Measurements from ENCODE around the gene MRC1. TPM values are rescaled to one million over a fixed set of nuclear protein-coding genes. Genes with fewer than 3 reads are reported as not detected.
A peak's percentile ranks its signal among the peaks of the same experiment; 100 is the strongest.

MRC1 gene
- total and polyA plus RNA-seq, 2 of the 8 experiments (the other 6 are each of a cell fraction or from before 2014, with no cell fraction given) = 0.03 to 0.06 TPM

GRCh38 chr10:17781856-17782255 is 27.3 kb upstream of the MRC1 start:
- Histone ChIP-seq H3K9me3 (ENCODE audit: insufficient read depth in 2 of 2, low read depth in 1 of 2, low read length in 1 of 2) (no peaks in the 10 kb centered on the region), H3K56ac (replicated peaks; ENCODE audit: insufficient read length, low read depth, low read length) (no peak overlapping the region), H2AK5ac (ENCODE audit: low read depth, low read length) (no peak overlapping the region), H3K27ac (ENCODE audit: low read depth, low read length) (no peak overlapping the region), H3K79me2 (ENCODE audit: control insufficient read depth in 1 of 2, insufficient read depth in 2 of 2, low read length in 2 of 2) (no peaks in the 10 kb centered on the region), H4K5ac (ENCODE audit: insufficient read length, low read depth, low read length) (no peak overlapping the region), H3K14ac (ENCODE audit: insufficient read length) (no peak overlapping the region), H4K91ac (replicated peaks; ENCODE audit: insufficient read length, low read length) (no peak overlapping the region), H3K4me1 (replicated peaks in 1 of 4; ENCODE audit: control insufficient read depth in 3 of 4, insufficient read depth in 4 of 4, low read length in 3 of 4) (no peaks in the 10 kb centered on the region), H2BK20ac (ENCODE audit: low read length) (no peak overlapping the region), H3K18ac (ENCODE audit: extremely low read depth, low read length) (no peak overlapping the region), H2BK120ac (replicated peaks; ENCODE audit: low read depth, low read length) (no peak overlapping the region), H2BK15ac (ENCODE audit: low read length) (no peak overlapping the region), H3K36me3 (ENCODE audit: control insufficient read depth in 2 of 4, insufficient read depth in 4 of 4, low read length in 3 of 4) (no peaks in the 10 kb centered on the region), H3K9ac (replicated peaks in 1 of 4; ENCODE audit: extremely low read depth in 1 of 4, low read depth in 3 of 4, low read length in 3 of 4) (no peak overlapping the region), H2AFZ (ENCODE audit: low read length) (no peak overlapping the region), H4K8ac (ENCODE audit: extremely low read depth, insufficient read depth, low read length) (no peak overlapping the region; the same call in 1 of the 2 replicates), H3K23me2 (ENCODE audit: low read depth, low read length) (no peaks in the 10 kb centered on the region), H3K27me3 (replicated peaks in 1 of 4; ENCODE audit: control insufficient read depth in 3 of 4, extremely low read depth in 1 of 4, insufficient read depth in 3 of 4, low read length in 3 of 4) (no peaks in the 10 kb centered on the region), H3K4me3 (ENCODE audit: extremely low read depth in 1 of 4, insufficient read depth in 2 of 4, low read depth in 3 of 4, low read length in 4 of 4) (no peak overlapping the region), H3K79me1 (ENCODE audit: low read depth, low read length) (no peaks in the 10 kb centered on the region), H2BK5ac (ENCODE audit: low read depth, low read length) (no peak overlapping the region), H3K23ac (ENCODE audit: insufficient read length) (no peak overlapping the region), H3K4me2 (ENCODE audit: insufficient read depth in 1 of 2, low read depth in 2 of 2, low read length in 2 of 2) (no peak overlapping the region), H2BK12ac (ENCODE audit: low read depth, low read length) (no peak overlapping the region), H3K4ac (replicated peaks; ENCODE audit: insufficient read length, low read depth, low read length) (no peak overlapping the region), H4K20me1 (replicated peaks in 1 of 2; ENCODE audit: control insufficient read depth in 1 of 2, insufficient read depth in 2 of 2, low read length in 2 of 2) (no peaks in the 10 kb centered on the region)
- CTCF ChIA-PET (ENCODE audit: partially characterized antibody) = interaction anchor here (0.7 to 3.0 kb wide), 7 partner anchors 13 to 925 kb away, joined by 3 to 6 read pairs (median 3); partner anchors contain the start of gene MRC1
- POLR2A ChIA-PET (ENCODE audit: partially characterized antibody) = no interaction called here
- DNase-seq (ENCODE audit: low read depth in 1 of 2, low spot score in 2 of 2) (peak in 1 of 2 experiments; percentile 7), FAIRE-seq (no peak)
- 92% methylated on average over 2 of the region's 2 CpGs; no CpG with 5 or more reads in 1 of the 2 experiments for WGBS, 2 experiments (ENCODE audit: extremely low coverage in 1 of 2, insufficient coverage in 1 of 2, insufficient read length in 1 of 2, insufficient replicate concordance in 2 of 2, low coverage in 1 of 2, low lambda C conversion rate in 2 of 2, missing lambda C conversion rate in 1 of 2)
- TF ChIP-seq, protein P1, sequence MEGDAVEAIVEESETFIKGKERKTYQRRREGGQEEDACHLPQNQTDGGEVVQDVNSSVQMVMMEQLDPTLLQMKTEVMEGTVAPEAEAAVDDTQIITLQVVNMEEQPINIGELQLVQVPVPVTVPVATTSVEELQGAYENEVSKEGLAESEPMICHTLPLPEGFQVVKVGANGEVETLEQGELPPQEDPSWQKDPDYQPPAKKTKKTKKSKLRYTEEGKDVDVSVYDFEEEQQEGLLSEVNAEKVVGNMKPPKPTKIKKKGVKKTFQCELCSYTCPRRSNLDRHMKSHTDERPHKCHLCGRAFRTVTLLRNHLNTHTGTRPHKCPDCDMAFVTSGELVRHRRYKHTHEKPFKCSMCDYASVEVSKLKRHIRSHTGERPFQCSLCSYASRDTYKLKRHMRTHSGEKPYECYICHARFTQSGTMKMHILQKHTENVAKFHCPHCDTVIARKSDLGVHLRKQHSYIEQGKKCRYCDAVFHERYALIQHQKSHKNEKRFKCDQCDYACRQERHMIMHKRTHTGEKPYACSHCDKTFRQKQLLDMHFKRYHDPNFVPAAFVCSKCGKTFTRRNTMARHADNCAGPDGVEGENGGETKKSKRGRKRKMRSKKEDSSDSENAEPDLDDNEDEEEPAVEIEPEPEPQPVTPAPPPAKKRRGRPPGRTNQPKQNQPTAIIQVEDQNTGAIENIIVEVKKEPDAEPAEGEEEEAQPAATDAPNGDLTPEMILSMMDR (IDR thresholded peaks at IDR 0.05; ENCODE audit: control extremely low read depth in 1 of 3, insufficient read depth in 1 of 3, low read depth in 1 of 3, low read length in 3 of 3) = peak; percentile 39 to 45 (median 41)
- TF ChIP-seq SIN3A (conservative IDR thresholded peaks at IDR 0.05 in 1 of 2, IDR thresholded peaks at IDR 0.05 in 1 of 2; ENCODE audit: low read depth in 1 of 2, low read length in 2 of 2) (no peak), SP1 (IDR thresholded peaks at IDR 0.05; ENCODE audit: low read depth, low read length) (no peak), GTF2F1 (IDR thresholded peaks at IDR 0.05; ENCODE audit: borderline replicate concordance, low read depth, low read length) (no peak), RAD21 (IDR thresholded peaks at IDR 0.05 in 1 of 2, conservative IDR thresholded peaks at IDR 0.05 in 1 of 2; ENCODE audit: low read depth in 2 of 2, low read length in 2 of 2) (peak; percentile 26 to 41), CTBP2 (IDR thresholded peaks at IDR 0.05; ENCODE audit: borderline replicate concordance, insufficient read depth, insufficient read length, low read length) (no peak)
